Endodermal cell (in vitro differentiated cells): ENCODE measurements around the gene ZSCAN5A. TPM values are rescaled to one million over a fixed set of nuclear protein-coding genes. Genes with fewer than 3 reads are reported as not detected.
"Not testable (repeated sequence)": the region's sequence is repeated elsewhere in the genome, so short reads cannot be mapped to it uniquely, and the experiment has no call there.

Experiments used
- DNase-seq: peaks from one replicate; pipeline ENCODE4 v3.0.0-alpha.2; 2017
- H3K27ac ChIP-seq: 2 replicates; pipeline ENCODE4 v1.5.1; 2013; ENCODE audit warnings: mild to moderate bottlenecking, low read depth, low read length, moderate library complexity
- H3K27me3 ChIP-seq: 2 replicates; pipeline ENCODE4 v1.6.1; 2013; ENCODE audit warnings: mild to moderate bottlenecking, low read length, moderate library complexity; ENCODE audit not compliant: insufficient read depth, control insufficient read depth, poor library complexity, severe bottlenecking
- H3K36me3 ChIP-seq: 2 replicates; pipeline ENCODE4 v1.7.0; 2013; ENCODE audit warnings: mild to moderate bottlenecking, low read length, moderate library complexity; ENCODE audit not compliant: control insufficient read depth, insufficient read depth
- H3K4me1 ChIP-seq: one replicate; pipeline ENCODE4 v1.7.0; 2013; ENCODE audit warnings: low read length; ENCODE audit not compliant: control insufficient read depth, insufficient read depth
- H3K4me3 ChIP-seq: 2 replicates; pipeline ENCODE4 v1.5.1; 2013; ENCODE audit warnings: mild to moderate bottlenecking, low read length, moderate library complexity
- H3K9ac ChIP-seq: 2 replicates; pipeline ENCODE4 v1.6.1; 2013; ENCODE audit warnings: mild to moderate bottlenecking, low read length, moderate library complexity; ENCODE audit not compliant: poor library complexity, severe bottlenecking; ENCODE audit errors: extremely low read depth
- H3K9me3 ChIP-seq: 2 replicates; pipeline ENCODE4 v1.6.1; 2013; ENCODE audit warnings: mild to moderate bottlenecking, low read length, moderate library complexity; ENCODE audit not compliant: control insufficient read depth
- H3K27ac Mint-ChIP-seq: 2 replicates; pipeline ENCODE4 v1.8.0; 2020; ENCODE audit warnings: mixed read lengths
- H3K27me3 Mint-ChIP-seq: 2 replicates; pipeline ENCODE4 v1.8.0; 2021; ENCODE audit warnings: mild to moderate bottlenecking, mixed read lengths; ENCODE audit not compliant: insufficient read depth
- H3K36me3 Mint-ChIP-seq: 2 replicates; pipeline ENCODE4 v1.8.0; 2020; ENCODE audit warnings: low read depth, mixed read lengths
- H3K4me1 Mint-ChIP-seq: 2 replicates; pipeline ENCODE4 v1.8.0; 2020; ENCODE audit warnings: mixed read lengths
- H3K4me3 Mint-ChIP-seq: 2 replicates; pipeline ENCODE4 v1.8.0; 2020; ENCODE audit warnings: mild to moderate bottlenecking, moderate library complexity, mixed read lengths
- H3K9me3 Mint-ChIP-seq: 2 replicates; pipeline ENCODE4 v1.8.0; 2020; ENCODE audit warnings: mild to moderate bottlenecking, mixed read lengths
- WGBS, 2 experiments: methylation state at CpG; one replicate each; pipeline versions ENCODE4 v1.1.5 to v1.1.7; 2013; ENCODE audit warnings: missing lambda C conversion rate in 2 of 2, mixed read lengths in 1 of 2; ENCODE audit not compliant: insufficient coverage in 1 of 2, insufficient read length in 1 of 2; 5-methylcytosine and 5-hydroxymethylcytosine counted together
- total RNA-seq, 2 donors: library from RNA; stranded (reverse); fragmentation: NEBNext Ultra II Directional in 1 of 2; extraction: Animal tissue kit (Norgen Biotek cat#: 25700) in 1 of 2; gene quantifications; 2 replicates in 1 of 2; 3 replicates in 1 of 2; pipeline ENCODE4 v1.2.1, GENCODE V29; 2021
- TF ChIP-seq, protein P1 (sequence below): fragments of 200-600 bp; sonication (generic); conservative IDR thresholded peaks from 2 replicates; pipeline ENCODE4 v1.5.0; 2021; ENCODE audit warnings: antibody characterized with exemption, mild to moderate bottlenecking

ZSCAN5A gene
- total RNA-seq, 2 donors from 2014 or later: 11.9 to 20.8 TPM

DNA sequence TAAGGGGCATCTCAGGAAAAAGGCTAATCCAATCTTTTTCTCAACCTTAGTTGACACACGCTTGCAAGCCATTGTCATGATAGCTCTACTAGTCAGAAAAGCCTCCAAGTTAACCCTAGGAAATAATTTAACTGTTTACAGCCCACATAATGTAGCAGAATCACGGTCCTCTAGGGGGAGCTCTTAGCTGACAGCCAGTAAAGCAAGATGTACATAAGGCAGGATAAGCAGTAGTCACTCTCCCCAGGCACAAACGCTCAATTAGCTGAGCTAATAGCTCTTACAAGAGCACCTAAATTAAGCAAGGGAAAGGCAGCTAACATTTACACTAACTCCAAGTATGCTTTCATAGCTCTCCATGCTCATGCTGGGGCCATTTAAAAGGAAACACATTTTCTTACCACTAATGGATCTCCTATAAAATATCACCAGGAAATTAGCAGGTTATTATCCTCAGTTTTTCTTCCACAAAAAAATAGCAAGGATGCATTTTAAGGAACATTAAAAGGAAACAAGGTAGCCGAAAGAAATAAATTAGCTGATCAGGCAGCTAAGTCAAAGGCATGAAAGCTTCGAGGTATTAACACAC lies 33.7 kb upstream of the ZSCAN5A start:
- peak; percentile 54 for DNase-seq
- no peaks in the 10 kb centered on the region for H3K27me3 Mint-ChIP-seq
- peaks cover 38% of the 10 kb centered on the region for H3K9me3 ChIP-seq
- H3K4me1 ChIP-seq: no peaks in the 10 kb centered on the region
- TF ChIP-seq, protein P1, sequence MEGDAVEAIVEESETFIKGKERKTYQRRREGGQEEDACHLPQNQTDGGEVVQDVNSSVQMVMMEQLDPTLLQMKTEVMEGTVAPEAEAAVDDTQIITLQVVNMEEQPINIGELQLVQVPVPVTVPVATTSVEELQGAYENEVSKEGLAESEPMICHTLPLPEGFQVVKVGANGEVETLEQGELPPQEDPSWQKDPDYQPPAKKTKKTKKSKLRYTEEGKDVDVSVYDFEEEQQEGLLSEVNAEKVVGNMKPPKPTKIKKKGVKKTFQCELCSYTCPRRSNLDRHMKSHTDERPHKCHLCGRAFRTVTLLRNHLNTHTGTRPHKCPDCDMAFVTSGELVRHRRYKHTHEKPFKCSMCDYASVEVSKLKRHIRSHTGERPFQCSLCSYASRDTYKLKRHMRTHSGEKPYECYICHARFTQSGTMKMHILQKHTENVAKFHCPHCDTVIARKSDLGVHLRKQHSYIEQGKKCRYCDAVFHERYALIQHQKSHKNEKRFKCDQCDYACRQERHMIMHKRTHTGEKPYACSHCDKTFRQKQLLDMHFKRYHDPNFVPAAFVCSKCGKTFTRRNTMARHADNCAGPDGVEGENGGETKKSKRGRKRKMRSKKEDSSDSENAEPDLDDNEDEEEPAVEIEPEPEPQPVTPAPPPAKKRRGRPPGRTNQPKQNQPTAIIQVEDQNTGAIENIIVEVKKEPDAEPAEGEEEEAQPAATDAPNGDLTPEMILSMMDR: peak; percentile 68
- no peak overlapping the region for H3K9ac ChIP-seq
- 50 to 62% methylated on average over 4 to 5 of the region's 5 CpGs for WGBS, 2 experiments
- peaks cover 6% of the 10 kb centered on the region for H3K4me1 Mint-ChIP-seq
- H3K9me3 Mint-ChIP-seq: peaks cover 54% of the 10 kb centered on the region
- H3K27ac Mint-ChIP-seq: no peak overlapping the region
- H3K4me3 ChIP-seq: no peak overlapping the region
- no peaks in the 10 kb centered on the region for H3K36me3 ChIP-seq
- no peaks in the 10 kb centered on the region for H3K27me3 ChIP-seq
- H3K4me3 Mint-ChIP-seq: no peak overlapping the region
- no peak overlapping the region for H3K27ac ChIP-seq
- H3K36me3 Mint-ChIP-seq: peaks cover 3% of the 10 kb centered on the region

DNA sequence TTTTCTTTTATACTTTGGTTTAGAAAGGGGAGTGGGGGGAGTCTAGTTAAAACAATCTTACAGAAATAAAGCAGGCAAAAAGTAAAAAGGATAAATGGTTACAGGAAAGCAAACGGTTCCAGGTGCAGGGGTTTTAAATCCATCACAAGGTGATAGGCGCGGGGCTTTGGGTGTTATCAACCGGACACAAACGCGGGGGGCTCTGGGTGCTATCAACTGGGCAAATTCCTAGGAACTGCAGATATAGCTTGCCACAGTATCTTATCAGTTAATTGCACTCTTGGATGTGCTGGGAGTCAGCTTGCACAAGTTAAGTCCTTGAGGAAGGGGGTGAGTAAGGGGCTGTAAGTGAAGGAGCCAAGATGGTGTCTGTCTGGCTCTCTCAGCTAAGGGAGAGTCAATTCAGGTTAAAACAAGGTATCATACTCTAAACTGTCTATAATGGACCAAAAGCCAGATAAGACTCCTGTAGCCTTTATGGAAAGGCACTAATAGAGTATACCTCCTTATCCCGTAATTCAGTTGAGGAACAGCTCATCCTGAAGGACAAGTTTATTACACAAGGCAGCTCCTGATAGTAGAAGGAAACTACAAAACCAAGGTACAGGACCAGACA lies 32.6 kb upstream of the ZSCAN5A start:
- Histone ChIP-seq H3K4me3 (no peak overlapping the region), H3K9me3 (peaks cover 49% of the 10 kb centered on the region), H3K27me3 (no peaks in the 10 kb centered on the region), H3K27ac (no peak overlapping the region), H3K36me3 (no peaks in the 10 kb centered on the region), H3K9ac (no peak overlapping the region), H3K4me1 (no peaks in the 10 kb centered on the region)
- TF ChIP-seq, protein P1: no peak
- peaks cover 3% of the 10 kb centered on the region for H3K36me3 Mint-ChIP-seq
- no peak overlapping the region for H3K4me3 Mint-ChIP-seq
- no peak for DNase-seq
- H3K4me1 Mint-ChIP-seq: peaks cover 6% of the 10 kb centered on the region
- 80 to 93% methylated on average over 5 to 7 of the region's 7 CpGs for WGBS, 2 experiments
- no peak overlapping the region for H3K27ac Mint-ChIP-seq
- no peaks in the 10 kb centered on the region for H3K27me3 Mint-ChIP-seq
- peaks cover 54% of the 10 kb centered on the region for H3K9me3 Mint-ChIP-seq

DNA sequence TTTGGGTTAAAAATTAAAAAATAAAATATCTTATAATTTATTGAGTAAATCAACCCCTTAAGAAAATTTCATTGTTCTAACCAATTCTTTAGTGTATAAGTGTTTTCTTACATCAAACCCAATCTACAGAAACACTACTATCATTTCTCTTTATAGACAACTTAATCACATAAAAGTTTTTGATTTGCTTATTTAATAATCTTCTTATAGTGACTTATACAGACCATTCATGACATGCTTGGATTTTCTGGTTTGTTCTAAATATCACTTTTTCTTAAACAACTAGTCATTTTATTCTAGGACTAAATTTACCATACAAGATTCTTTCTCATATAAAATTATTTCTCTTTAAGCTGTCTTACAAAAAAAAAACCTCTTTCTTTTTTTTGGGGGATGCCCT lies 27.3 kb upstream of the ZSCAN5A start:
- H3K9me3 ChIP-seq: peaks cover 74% of the 10 kb centered on the region
- H3K27ac Mint-ChIP-seq: no peak overlapping the region
- H3K4me1 ChIP-seq: no peaks in the 10 kb centered on the region
- no peaks in the 10 kb centered on the region for H3K27me3 ChIP-seq
- no peak overlapping the region for H3K27ac ChIP-seq
- peaks cover 7% of the 10 kb centered on the region for H3K36me3 Mint-ChIP-seq
- peaks cover 79% of the 10 kb centered on the region for H3K9me3 Mint-ChIP-seq
- H3K4me3 Mint-ChIP-seq: no peak overlapping the region
- peaks cover 3% of the 10 kb centered on the region for H3K27me3 Mint-ChIP-seq
- DNase-seq: no peak
- TF ChIP-seq, protein P1: no peak
- peaks cover 2% of the 10 kb centered on the region for H3K4me1 Mint-ChIP-seq
- H3K36me3 ChIP-seq: no peaks in the 10 kb centered on the region
- no peak overlapping the region for H3K9ac ChIP-seq
- no peak overlapping the region for H3K4me3 ChIP-seq

DNA sequence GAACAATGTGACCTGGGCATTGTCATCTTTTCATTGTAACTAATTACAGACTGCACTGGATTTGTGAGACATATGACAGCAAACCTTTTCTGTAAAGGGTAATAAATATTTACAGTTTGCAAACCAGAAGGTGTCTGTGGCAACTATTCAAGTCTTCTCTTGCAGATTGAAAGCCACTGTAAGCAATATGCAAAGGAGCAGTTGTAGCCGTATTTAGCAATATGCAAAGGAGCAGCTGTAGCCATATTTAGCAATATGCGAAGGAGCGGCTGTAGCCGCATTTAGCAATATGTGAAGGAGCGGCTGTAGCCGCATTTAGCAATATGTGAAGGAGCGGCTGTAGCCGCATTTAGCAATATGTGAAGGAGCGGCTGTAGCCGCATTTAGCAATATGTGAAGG lies 24.4 kb upstream of the ZSCAN5A start:
- H3K36me3 Mint-ChIP-seq, H3K9ac ChIP-seq, H3K4me3 Mint-ChIP-seq, H3K36me3 ChIP-seq, H3K4me1 Mint-ChIP-seq, H3K27me3 ChIP-seq, DNase-seq, H3K27ac ChIP-seq, H3K27me3 Mint-ChIP-seq, H3K4me1 ChIP-seq, H3K27ac Mint-ChIP-seq, H3K4me3 ChIP-seq: not testable (repeated sequence)
- peaks cover 56% of the 10 kb centered on the region for H3K9me3 ChIP-seq
- peaks cover 75% of the 10 kb centered on the region for H3K9me3 Mint-ChIP-seq
- 99 to 100% methylated on average over 1 to 4 of the region's 10 CpGs for WGBS, 2 experiments

DNA sequence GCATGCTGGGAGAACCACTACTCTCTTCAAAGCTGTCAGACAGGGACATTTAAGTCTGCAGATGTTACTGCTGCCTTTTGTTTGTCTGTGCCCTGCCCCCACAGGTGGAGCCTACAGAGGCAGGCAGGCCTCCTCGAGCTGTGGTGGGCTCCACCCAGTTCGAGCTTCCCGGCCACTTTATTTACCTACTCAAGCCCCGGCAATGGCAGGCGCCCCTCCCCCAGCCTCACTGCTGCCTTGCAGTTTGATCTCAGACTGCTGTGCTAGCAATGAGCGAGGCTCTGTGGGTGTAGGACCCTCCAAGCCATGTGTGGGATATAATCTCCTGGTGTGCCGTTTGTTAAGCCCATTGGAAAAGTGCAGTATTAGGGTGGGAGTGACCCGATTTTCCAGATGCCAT lies 22.4 kb upstream of the ZSCAN5A start:
- not testable (repeated sequence) for H3K4me3 ChIP-seq, H3K27ac Mint-ChIP-seq
- WGBS, 2 experiments: 85 to 100% methylated on average over 1 to 7 of the region's 8 CpGs

More for the DNA sequence above, 22.4 kb upstream of the ZSCAN5A start:
- not testable (repeated sequence) for H3K4me1 Mint-ChIP-seq, H3K4me3 Mint-ChIP-seq, H3K4me1 ChIP-seq, H3K36me3 Mint-ChIP-seq, H3K27ac ChIP-seq, H3K27me3 ChIP-seq, DNase-seq, H3K9ac ChIP-seq, H3K36me3 ChIP-seq, H3K27me3 Mint-ChIP-seq
- peaks cover 59% of the 10 kb centered on the region for H3K9me3 Mint-ChIP-seq
- H3K9me3 ChIP-seq: peaks cover 54% of the 10 kb centered on the region
